Activated T-helper 9 cell treated with anti-CD3 and anti-CD28 coated beads, Interleukin-2, amount 50 U/mL, for 16 hours (primary cell): Measurements from ENCODE around the gene TYROBP.
A peak's percentile ranks its signal among the peaks of the same experiment; 100 is the strongest.
"Not testable (repeated sequence)": the region's sequence is repeated elsewhere in the genome, so short reads cannot be mapped to it uniquely, and the experiment has no call there.

ENCODE experiments used
- DNase-seq: peaks from one replicate; pipeline ENCODE4 v3.0.0-alpha.2; 2020; ENCODE audit warnings: low read depth

The TYROBP gene

DNA sequence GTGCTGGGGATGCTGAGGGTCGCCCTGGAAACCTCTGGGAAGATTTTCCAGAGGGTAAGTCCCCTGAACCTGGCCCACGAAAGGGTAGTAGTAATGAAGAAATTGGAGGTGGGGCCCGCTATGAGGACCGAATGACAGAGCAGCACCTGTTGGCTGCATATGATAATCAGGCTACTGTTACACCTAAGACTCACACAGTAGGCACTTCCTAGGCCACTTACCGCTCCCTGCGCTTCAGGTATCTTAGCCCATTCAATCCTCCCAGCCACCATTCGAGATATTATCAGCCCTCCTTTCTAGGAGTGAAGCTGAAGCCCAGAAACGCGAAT is 23.7 kb upstream of the TYROBP start:
- no peak for DNase-seq

DNA sequence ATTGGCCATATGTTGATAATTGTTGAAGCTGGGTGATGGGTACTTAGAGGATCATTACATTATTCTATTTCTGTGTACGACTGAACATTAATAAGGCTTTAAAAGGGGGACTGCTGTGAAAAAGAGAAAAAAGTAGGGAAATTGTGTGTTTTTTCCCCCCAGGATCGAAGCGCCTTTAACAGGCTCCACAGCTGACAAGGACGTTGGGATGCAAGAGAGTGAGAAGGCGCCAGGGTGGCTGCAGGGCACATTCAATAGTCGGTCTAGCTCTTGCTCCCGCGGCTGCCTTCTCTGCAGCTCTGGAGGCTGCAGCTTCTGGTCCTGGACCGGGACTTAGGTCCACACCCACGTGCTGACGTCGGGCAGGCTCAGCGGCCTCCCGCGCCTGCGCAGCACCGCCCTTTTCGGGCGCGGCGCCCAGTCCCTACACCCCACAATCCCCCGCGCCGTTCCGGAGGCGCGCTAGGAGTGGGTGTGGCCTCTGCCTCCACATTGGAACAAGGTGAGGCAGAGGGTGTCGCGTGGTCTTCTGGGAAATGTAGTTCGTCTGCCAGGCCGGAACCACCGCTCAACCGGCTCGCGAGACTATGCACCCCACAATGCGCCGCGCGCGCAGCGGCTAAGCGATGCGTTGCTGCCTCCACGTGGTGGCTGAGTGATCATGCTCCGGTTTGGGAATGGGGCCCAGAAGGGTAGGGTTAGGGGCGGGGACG is 23.2 kb upstream of the TYROBP start:
- DNase-seq = peak; percentile 99

DNA sequence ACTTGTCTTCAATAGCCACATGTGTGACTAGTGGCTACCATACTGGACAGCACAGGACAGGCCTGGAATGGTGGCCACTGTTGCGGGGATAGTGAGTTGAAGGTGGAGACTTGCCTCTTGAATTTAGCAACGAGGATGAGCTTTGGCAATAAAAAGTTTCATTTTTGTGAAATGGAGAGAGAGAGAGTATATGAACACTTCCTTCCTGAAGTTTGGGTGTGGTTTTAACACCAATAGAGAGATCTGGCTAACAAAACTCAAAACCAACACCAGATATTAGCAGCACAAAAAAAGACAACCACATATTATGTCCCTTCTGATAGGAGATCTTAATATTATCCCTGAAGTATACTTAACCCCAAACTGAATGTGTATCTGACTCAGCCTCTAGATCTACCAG is 21.8 kb upstream of the TYROBP start:
- no peak for DNase-seq

DNA sequence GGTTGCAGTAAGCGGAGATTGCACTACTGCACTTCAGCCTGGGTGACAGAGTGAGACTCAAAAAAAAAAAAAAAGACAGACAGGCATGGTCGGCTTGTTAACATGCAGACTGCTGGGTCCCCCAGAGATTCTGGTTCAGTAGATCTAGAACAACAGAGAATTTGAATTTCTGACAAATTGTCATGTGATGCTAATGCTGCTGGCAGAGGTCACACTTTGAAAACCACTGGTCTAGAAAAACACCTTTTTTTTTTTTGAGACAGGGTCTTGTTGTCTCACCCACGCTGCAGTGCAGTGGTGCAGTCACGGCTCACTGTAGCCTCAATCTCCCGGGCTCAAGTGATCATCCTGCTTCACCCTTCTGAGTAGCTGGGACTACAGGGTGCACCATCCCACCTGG is 20.4 kb upstream of the TYROBP start:
- no peak for DNase-seq

DNA sequence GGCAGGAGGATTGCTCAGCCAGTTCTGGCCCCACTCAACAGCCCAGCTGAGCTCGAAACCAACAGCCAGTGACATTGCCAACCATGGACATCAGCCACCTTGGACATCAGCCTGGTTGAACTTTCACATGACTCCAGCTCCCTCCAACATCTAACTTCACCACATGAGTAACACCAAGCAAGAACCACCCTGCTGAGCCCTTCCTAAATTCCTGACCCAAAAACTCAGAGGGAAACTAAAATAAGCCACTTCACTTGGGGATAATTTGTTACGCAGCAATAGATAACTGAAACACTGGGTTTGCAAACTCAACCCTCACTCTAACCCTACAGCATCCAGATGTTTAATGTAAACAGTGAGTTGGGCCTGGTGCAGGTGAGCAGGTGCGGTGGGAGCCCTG is 17.4 kb upstream of the TYROBP start:
- DNase-seq = no peak

DNA sequence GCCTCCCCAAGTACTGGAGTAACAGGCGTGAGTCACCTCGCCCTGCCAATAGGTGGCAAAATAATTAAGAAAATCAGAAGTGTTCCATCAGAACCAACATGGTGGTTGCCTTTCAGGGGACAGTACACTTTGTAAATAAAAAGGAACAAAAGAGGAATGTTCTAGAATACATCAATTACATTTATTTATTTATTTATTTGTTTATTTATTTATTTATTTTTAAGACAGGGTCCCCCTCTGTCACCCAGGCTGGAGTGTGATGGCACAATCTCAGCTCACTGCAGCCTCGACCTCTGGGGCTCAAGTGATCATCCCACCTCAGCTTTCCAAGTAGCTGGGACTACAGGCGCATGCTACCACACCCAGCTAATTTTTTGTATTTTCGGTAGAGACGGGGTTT is 12.9 kb upstream of the TYROBP start:
- no peak for DNase-seq

DNA sequence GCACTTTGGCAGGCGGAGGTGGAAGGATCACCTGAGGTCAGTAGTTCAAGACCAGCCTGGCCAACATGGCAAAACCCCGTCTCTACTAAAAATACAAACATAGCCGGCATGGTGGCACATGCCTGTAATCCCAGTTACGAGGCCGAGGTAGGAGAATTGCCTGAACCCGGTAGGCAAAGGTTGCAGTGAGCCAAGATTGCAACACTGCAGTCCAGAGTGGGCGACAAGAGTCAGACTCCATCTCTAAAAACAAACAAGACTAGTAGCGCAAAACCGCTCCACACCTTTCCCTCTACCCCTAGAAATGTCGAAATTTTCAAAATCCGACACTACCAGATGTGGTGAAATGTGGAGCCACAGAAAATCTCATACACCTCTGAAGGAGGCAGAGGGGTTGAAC is 11.2 kb upstream of the TYROBP start:
- no peak for DNase-seq

DNA sequence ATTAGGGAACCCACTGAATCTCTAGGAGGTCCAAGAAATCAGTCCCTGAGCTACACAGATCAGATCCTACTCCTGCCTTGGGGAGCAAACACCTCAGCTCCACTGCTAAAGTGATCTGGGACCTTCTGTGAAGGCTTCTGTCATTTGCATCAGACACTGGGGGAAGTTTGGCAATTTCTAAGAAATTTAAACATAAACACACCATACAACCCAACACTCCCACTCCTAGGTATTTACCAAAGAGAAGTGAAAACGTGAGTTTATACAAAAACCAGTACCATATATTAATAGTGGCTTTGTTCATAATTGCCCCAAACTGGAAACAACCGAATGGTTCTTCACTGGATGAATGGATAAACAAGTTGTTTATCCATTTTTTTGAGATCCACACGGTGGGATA is 7.3 kb upstream of the TYROBP start:
- DNase-seq = no peak

DNA sequence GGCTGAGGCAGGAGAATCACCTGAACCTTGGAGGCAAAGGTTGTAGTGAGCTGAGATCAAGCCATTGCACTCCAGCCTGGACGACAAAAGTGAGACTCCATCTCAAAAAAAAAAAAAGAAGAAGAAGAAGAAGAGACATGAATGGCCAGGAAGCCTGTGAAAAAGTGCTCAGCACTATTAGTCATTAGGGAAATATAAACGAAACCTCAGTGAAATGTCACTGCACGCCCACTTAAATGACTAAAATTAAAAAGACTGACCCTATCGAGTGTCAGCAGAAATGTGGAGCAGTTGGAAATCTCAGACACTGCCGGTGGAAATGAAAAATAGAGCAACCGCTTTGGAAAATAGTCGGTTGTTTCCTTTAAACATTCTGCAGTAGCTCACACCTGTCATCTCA is 5.5 kb upstream of the TYROBP start:
- DNase-seq = no peak

DNA sequence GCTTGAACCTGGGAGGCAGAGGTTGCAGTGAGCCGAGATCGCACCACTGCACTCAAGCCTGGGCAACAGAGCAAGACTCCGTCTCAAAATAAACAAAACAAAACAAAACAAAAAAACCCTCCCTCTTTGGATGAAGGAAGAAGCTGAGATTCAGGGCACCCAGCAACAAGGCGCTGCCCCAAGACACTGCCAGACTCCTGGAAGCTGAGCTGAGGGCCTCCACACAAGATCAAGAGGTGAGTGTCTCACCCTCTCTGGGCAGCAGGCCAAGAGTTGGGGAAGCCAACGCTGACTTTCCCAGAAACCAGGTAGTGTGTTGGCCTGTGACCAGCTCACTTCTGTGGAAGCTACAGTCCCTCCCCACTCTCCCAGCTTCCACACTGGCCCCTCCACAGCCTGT is 3.7 kb upstream of the TYROBP start:
- DNase-seq = no peak

DNA sequence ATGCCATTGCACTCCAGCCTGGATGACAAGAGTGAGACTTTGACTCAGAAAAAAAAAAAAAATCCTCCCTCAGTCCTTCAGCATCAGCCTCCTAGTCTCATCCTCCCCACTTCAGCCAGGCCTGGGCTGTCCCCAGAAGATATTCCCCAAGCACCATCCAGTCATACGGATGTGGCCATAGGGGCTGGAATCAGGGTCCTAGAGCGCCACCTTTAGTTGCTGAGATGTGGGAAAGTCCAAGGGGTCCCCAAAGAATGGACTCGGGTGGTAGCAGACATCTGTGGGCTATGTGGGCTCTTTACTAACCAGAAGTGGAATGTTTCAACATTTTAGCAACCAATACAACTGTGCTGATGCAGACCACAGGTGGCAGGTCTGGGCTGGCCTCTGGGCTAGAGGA is 3.1 kb upstream of the TYROBP start:
- no peak for DNase-seq

DNA sequence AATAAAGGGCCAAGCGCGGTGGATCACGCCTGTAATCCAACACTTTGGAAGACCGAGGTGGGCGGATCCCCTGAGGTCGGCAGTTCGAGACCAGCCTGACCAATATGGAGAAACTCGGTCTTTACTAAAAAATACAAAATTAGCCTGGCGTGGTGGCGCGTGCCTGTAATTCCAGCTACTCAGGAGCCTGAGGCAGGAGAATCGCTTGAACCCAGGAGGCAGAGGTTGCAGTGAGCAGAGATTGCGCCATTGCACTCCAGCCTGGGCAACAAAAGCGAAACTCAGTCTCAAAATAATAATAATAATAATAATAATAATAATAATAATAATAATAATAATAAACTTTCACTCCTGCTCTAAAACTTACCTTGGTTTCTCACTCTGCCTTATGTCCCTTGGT is 2.3 kb upstream of the TYROBP start:
- not testable (repeated sequence) for DNase-seq

DNA sequence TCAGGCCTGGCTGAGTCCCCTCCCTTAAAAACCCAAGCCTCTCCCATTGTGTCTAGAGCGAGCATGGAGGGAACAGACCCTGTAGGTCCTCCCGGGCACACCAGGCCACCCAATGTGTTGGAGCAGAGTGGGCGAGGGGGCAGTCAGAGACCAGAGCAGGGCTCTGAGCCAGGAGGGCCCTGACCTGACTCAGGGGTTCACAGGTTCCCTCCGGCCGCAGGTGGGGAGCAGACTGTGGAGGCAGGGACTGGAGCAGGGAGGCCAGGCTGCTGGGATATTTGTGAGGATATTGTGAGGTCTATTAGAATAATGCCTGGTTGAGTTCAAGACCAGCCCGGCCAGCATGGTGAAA is 1.6 kb upstream of the TYROBP start:
- no peak for DNase-seq

DNA sequence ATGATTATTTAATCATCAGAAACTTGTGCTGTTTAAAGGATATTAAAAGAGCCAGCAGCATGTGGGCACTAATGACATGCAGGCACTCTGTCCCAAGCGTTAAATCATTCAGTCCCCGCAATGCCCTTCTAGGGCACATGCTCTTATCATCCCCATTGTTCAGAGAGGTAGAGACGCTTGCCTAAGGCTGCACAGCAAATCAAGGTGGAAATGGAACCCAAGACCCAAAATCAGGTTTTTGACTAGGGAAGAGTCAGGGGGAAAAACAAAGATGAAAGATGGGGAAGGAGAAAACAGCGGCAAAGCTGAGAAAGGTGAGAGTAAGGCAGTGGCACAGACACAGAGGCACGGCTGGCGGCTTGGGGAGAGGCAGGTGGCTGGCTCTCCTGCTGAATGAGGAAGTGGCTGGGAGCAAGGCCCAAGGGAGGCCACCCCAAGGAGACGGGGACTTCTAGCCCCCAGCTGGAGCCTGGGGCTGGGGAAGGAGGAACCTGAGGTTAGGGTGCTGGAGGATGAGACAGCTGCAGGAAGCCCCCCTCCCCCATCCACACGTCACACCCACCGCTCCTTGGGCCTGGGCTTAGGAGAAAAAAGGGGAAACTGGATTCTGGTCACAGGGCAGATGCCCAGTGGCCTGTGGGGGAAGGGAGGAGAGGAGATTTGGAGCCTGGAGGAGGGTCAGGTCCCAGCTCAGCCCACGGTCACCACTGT is 1.0 kb upstream of the TYROBP start:
- no peak for DNase-seq

DNA sequence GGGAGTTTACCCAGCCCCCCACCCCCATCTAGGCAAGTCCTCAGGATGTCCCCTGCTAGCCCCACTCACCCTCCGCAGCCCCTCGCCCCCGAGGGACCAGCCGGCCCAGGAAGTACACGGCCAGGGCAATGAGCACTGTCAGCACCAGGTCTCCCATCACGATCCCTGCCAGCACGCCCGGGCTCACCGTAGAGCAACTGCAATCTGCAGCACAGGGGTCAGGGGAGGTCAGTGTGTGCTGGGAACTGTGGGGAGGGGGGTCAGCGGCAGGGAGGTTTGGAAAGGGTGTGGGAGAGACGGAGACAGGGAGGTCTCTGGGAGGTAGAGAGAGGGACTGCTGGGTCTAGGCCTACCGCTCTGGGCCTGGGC is 734 bp downstream of the TYROBP start:
- DNase-seq = no peak

DNA sequence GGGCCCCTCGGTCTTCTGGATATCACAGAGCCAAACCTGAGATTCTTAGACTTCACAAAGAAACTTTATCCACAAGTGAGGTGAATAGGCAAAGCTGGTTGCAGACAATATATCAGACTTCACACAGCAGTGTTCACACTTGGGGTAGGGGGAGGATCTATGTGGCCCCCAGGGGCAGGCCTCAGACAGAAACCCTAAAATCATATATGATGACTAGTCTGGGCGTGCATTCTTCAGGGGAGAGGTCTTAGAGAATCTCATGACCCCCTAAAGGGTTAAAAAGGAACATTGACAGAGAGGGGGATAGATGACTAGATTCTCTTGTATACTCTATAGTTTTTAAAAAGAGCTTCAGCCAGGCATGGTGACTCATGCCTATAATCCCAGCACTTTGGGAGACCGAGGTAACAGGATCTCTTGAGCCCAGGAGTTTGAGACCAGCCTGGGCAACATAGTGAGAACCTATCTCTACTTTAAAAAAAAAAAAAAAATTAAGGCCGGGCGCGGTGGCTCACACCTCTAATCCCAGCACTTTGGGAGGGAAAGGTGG is 2.8 kb downstream of the TYROBP start:
- DNase-seq = no peak

DNA sequence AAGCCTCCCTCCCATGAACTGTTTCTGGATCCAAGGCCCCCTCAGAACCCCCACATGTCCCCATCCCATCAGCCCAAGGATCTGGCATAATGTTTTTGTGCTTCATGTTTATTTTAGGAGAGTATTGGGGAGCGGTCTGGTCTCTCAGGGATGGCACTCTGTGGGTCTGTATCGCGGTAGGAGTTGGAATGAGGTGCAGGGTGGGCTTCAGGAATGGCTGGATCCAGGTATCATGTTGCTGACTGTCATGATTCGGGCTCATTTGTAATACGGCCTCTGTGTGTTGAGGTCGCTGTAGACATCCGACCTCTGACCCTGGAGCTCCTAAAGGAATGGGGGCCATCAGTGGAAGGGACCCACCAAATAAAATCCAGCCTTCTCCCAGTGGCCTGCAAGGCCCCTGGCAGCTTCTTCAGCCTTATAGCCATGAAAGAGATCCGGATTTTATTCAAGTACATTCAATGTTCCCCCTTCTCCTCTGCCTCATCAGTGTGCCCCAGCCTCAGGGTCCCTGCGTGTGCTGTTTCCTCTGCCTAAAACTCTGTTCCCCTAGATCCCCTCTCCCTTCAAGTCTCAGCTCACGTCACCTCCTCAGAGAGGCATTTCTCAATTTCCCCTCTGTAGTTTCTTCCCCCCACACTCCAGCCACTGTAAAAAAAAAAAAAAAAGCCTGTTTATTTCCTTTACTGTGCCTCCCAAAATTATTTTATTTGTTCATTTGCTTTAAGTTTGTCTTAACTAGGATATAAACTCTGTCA is 3.6 kb downstream of the TYROBP start:
- no peak for DNase-seq

DNA sequence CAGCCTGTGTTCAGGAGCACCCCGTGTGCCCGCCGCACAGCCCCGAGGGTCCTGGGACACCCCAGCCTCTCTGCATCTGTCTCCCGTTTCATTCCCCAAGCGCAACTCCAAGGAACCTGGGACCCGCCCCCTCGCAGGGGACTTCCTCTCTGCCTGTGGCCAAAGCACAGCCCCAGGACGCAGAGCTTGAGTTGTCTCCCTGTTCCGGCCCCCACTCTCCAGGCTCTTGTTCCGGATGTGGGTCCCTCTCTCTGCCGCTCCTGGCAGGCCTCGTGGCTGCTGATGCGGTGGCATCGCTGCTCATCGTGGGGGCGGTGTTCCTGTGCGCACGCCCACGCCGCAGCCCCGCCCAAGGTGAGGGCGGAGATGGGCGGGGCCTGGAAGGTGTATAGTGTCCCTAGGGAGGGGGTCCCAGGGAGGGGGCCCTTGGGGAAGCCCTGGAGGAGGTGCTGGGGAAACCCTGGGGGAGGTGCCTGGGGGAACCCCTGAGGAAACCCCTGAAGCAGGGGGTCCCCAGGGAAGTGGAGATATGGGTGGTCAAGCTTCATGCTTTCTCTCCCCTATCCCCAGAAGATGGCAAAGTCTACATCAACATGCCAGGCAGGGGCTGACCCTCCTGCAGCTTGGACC is 4.4 kb downstream of the TYROBP start:
- DNase-seq = peak; percentile 80

DNA sequence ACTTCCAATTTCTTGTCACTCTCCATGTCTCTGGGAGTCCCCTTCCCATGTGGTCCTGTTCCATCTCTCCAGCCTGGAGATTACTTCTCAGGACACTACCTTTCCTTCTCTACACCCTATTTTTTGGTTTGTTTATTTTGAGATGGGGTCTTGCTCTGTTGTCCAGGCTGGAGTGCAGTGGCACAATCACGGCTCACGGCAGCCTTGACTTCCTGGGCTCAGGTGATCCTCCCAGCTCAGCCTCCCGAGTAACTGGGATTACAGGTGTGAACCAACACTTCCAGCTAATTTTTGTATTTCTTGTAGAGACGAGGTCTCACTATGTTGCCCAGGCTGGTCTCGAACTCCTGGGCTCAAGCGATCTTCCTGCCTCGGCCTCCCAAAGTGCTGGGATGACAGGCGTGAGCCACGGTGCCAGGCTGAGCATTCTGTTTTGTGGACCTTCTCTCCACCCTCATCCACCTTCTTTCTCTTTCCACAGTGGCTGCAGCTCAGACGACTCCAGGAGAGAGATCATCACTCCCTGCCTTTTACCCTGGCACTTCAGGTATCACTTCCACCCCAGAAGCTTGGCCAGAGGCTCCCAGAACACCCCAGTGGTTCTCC is 5.1 kb downstream of the TYROBP start:
- DNase-seq = no peak

DNA sequence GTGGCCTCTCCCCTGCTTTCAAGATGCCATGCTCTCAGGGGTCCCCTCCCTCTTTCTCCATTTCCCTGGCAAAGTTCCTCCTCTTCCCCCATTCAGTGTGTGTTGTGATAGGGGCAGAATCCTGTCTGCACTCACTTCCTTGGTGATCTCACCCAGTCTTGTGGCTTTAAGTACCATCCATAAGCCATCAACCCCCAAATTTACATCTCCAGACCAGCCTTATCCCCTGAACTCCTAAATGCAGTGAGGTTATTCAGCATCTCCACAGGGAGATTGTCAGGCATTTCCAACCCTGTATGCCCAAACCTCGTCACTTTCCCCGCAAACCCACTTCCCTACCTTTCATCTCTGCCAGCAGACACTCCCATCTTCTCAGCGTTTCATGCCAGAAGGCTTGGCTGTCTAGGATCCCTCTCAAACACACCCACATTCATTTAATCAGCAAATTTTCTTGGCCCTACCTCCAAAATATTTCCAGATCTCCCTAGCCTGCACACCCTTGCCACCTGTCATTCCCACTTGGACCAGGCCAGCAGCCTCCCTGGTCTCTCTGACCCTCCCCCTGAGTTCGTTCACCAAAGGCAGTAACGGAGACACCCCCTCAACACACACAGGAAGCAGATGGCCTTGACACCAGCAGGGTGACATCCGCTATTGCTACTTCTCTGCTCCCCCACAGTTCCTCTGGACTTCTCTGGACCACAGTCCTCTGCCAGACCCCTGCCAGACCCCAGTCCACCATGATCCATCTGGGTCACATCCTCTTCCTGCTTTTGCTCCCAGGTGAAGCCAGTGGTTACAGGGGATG is 6.0 kb downstream of the TYROBP start, which contains the start of gene HCST:
Gene HCST, plus strand, starts transcription at position 676 of the 808 bp plus-strand sequence. Its CDS starts 65 bp downstream, at position 741.
- no peak for DNase-seq

DNA sequence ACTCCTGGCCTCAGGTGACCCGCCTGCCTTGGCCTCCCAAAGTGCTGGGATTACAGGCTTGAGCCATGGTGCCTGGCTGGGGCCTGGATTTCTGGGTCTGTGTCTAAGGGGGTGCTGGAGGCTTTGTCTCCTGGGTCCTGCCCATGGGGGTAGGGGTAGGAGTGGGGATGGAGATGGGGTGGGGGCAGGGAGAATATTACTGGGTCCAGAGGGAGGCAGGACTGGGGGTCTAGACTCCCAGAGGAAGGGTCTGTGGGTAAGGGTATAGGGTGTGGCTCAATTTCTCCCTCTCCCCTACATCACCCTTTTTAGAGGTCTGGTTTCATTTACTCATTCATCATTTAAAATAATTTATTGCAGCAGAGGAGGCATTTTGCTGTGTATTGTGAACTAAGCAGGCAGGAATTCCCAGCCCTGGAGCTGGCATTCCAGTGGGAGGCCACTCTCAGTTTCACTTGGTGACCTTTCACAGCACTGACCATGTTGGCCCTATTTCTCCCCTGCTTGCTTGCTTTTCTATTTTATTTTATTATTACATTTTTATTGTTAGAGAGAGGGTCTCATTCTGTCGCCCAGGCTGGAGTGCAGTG is 6.9 kb downstream of the TYROBP start:
- no peak for DNase-seq
